Measurements from ENCODE around the gene MAN1C1.
A peak's percentile ranks its signal among the peaks of the same experiment; 100 is the strongest.

MAN1C1 gene

GRCh38 chr1:25809283-25809926, 192.8 kb downstream of the MAN1C1 start:
- H3K4me3 ChIP-seq (ENCODE audit: low read depth in 1 of 5, low read length in 5 of 5), result no peak overlapping the region
- H3K27ac ChIP-seq (ENCODE audit: low read depth, low read length), result no peak overlapping the region
- peaks cover 0 to 86% (median 56%) of the 10 kb centered on the region in 5 donors for H3K36me3 ChIP-seq (ENCODE audit: control insufficient read depth in 5 of 5, insufficient read depth in 5 of 5, low read length in 5 of 5)
- H3K4me1 ChIP-seq (ENCODE audit: control insufficient read depth in 5 of 5, insufficient read depth in 5 of 5, low read length in 5 of 5), result peaks cover 6 to 66% (median 44%) of the 10 kb centered on the region in 5 donors
- H3K9ac ChIP-seq (ENCODE audit: low read length in 5 of 5), result no peak overlapping the region
- no peaks in the 10 kb centered on the region for H3K9me3 ChIP-seq (ENCODE audit: control insufficient read depth in 5 of 5, low read length in 5 of 5)
- no peaks in the 10 kb centered on the region for H3K27me3 ChIP-seq (ENCODE audit: control insufficient read depth in 5 of 5, insufficient read depth in 4 of 5, low read length in 5 of 5)

- H3K4me1 ChIP-seq (ENCODE audit: control insufficient read depth in 5 of 5, insufficient read depth in 5 of 5, low read length in 5 of 5), result peaks cover 6 to 61% (median 40%) of the 10 kb centered on the region in 5 donors
- no peak overlapping the region for H3K4me3 ChIP-seq (ENCODE audit: low read depth in 1 of 5, low read length in 5 of 5)
- no peaks in the 10 kb centered on the region for H3K9me3 ChIP-seq (ENCODE audit: control insufficient read depth in 5 of 5, low read length in 5 of 5)
- no peaks in the 10 kb centered on the region for H3K27me3 ChIP-seq (ENCODE audit: control insufficient read depth in 5 of 5, insufficient read depth in 4 of 5, low read length in 5 of 5)
- H3K36me3 ChIP-seq (ENCODE audit: control insufficient read depth in 5 of 5, insufficient read depth in 5 of 5, low read length in 5 of 5), result peaks cover 0 to 88% (median 61%) of the 10 kb centered on the region in 5 donors
- no peak overlapping the region for H3K9ac ChIP-seq (ENCODE audit: low read length in 5 of 5)
- no peak overlapping the region for H3K27ac ChIP-seq (ENCODE audit: low read depth, low read length)
These were observed 193.3 kb downstream of the MAN1C1 start for GRCh38 chr1:25809929-25810328.

- Histone ChIP-seq H3K9me3 (ENCODE audit: control insufficient read depth in 5 of 5, low read length in 5 of 5) (no peaks in the 10 kb centered on the region), H3K4me1 (ENCODE audit: control insufficient read depth in 5 of 5, insufficient read depth in 5 of 5, low read length in 5 of 5) (peaks cover 3 to 54% (median 33%) of the 10 kb centered on the region in 5 donors), H3K9ac (ENCODE audit: low read length in 5 of 5) (no peak overlapping the region), H3K27me3 (ENCODE audit: control insufficient read depth in 5 of 5, insufficient read depth in 4 of 5, low read length in 5 of 5) (no peaks in the 10 kb centered on the region), H3K27ac (ENCODE audit: low read depth, low read length) (no peak overlapping the region), H3K36me3 (ENCODE audit: control insufficient read depth in 5 of 5, insufficient read depth in 5 of 5, low read length in 5 of 5) (peaks cover 0 to 88% (median 68%) of the 10 kb centered on the region in 5 donors), H3K4me3 (ENCODE audit: low read depth in 1 of 5, low read length in 5 of 5) (no peak overlapping the region)
These were observed 194.0 kb downstream of the MAN1C1 start for GRCh38 chr1:25810341-25811299.

- Histone ChIP-seq H3K27me3 (ENCODE audit: control insufficient read depth in 5 of 5, insufficient read depth in 4 of 5, low read length in 5 of 5) (no peaks in the 10 kb centered on the region), H3K4me3 (ENCODE audit: low read depth in 1 of 5, low read length in 5 of 5) (no peak overlapping the region), H3K27ac (ENCODE audit: low read depth, low read length) (no peak overlapping the region), H3K36me3 (ENCODE audit: control insufficient read depth in 5 of 5, insufficient read depth in 5 of 5, low read length in 5 of 5) (peaks cover 0 to 94% (median 76%) of the 10 kb centered on the region in 5 donors), H3K9ac (ENCODE audit: low read length in 5 of 5) (no peak overlapping the region), H3K4me1 (ENCODE audit: control insufficient read depth in 5 of 5, insufficient read depth in 5 of 5, low read length in 5 of 5) (peaks cover under 1 to 45% (median 24%) of the 10 kb centered on the region in 5 donors), H3K9me3 (ENCODE audit: control insufficient read depth in 5 of 5, low read length in 5 of 5) (no peaks in the 10 kb centered on the region)
These were observed 194.9 kb downstream of the MAN1C1 start for GRCh38 chr1:25811384-25812082.

GRCh38 chr1:25813071-25813733, 196.6 kb downstream of the MAN1C1 start:
- Histone ChIP-seq H3K27me3 (ENCODE audit: control insufficient read depth in 5 of 5, insufficient read depth in 4 of 5, low read length in 5 of 5) (no peaks in the 10 kb centered on the region), H3K27ac (ENCODE audit: low read depth, low read length) (no peak overlapping the region), H3K9ac (ENCODE audit: low read length in 5 of 5) (no peak overlapping the region), H3K4me1 (ENCODE audit: control insufficient read depth in 5 of 5, insufficient read depth in 5 of 5, low read length in 5 of 5) (peaks cover 0 to 36% (median 15%) of the 10 kb centered on the region in 5 donors), H3K4me3 (ENCODE audit: low read depth in 1 of 5, low read length in 5 of 5) (no peak overlapping the region), H3K9me3 (ENCODE audit: control insufficient read depth in 5 of 5, low read length in 5 of 5) (no peaks in the 10 kb centered on the region), H3K36me3 (ENCODE audit: control insufficient read depth in 5 of 5, insufficient read depth in 5 of 5, low read length in 5 of 5) (peaks cover 0 to 82% (median 72%) of the 10 kb centered on the region in 5 donors)

GRCh38 chr1:25813734-25814471, 197.3 kb downstream of the MAN1C1 start:
- Histone ChIP-seq H3K4me3 (ENCODE audit: low read depth in 1 of 5, low read length in 5 of 5) (no peak overlapping the region), H3K27ac (ENCODE audit: low read depth, low read length) (no peak overlapping the region), H3K36me3 (ENCODE audit: control insufficient read depth in 5 of 5, insufficient read depth in 5 of 5, low read length in 5 of 5) (peaks cover 0 to 75% (median 66%) of the 10 kb centered on the region in 5 donors), H3K27me3 (ENCODE audit: control insufficient read depth in 5 of 5, insufficient read depth in 4 of 5, low read length in 5 of 5) (no peaks in the 10 kb centered on the region), H3K9me3 (ENCODE audit: control insufficient read depth in 5 of 5, low read length in 5 of 5) (no peaks in the 10 kb centered on the region), H3K9ac (ENCODE audit: low read length in 5 of 5) (no peak overlapping the region), H3K4me1 (ENCODE audit: control insufficient read depth in 5 of 5, insufficient read depth in 5 of 5, low read length in 5 of 5) (peaks cover 2 to 36% (median 20%) of the 10 kb centered on the region in 5 donors)

- H3K4me1 ChIP-seq (ENCODE audit: control insufficient read depth in 5 of 5, insufficient read depth in 5 of 5, low read length in 5 of 5), result peaks cover 5 to 38% (median 26%) of the 10 kb centered on the region in 5 donors
- H3K36me3 ChIP-seq (ENCODE audit: control insufficient read depth in 5 of 5, insufficient read depth in 5 of 5, low read length in 5 of 5), result peaks cover 0 to 68% (median 59%) of the 10 kb centered on the region in 5 donors
- no peak overlapping the region for H3K4me3 ChIP-seq (ENCODE audit: low read depth in 1 of 5, low read length in 5 of 5)
- H3K9ac ChIP-seq (ENCODE audit: low read length in 5 of 5), result peak overlapping the region in 1 of 5 donors; percentile 5
- H3K27ac ChIP-seq (ENCODE audit: low read depth, low read length), result no peak overlapping the region
- no peaks in the 10 kb centered on the region for H3K9me3 ChIP-seq (ENCODE audit: control insufficient read depth in 5 of 5, low read length in 5 of 5)
- no peaks in the 10 kb centered on the region for H3K27me3 ChIP-seq (ENCODE audit: control insufficient read depth in 5 of 5, insufficient read depth in 4 of 5, low read length in 5 of 5)
These were observed 198.0 kb downstream of the MAN1C1 start for GRCh38 chr1:25814549-25815087.

- H3K36me3 ChIP-seq (ENCODE audit: control insufficient read depth in 5 of 5, insufficient read depth in 5 of 5, low read length in 5 of 5), result peaks cover 0 to 60% (median 52%) of the 10 kb centered on the region in 5 donors
- H3K4me1 ChIP-seq (ENCODE audit: control insufficient read depth in 5 of 5, insufficient read depth in 5 of 5, low read length in 5 of 5), result peaks cover 5 to 32% (median 26%) of the 10 kb centered on the region in 5 donors
- H3K9ac ChIP-seq (ENCODE audit: low read length in 5 of 5), result no peak overlapping the region
- H3K27me3 ChIP-seq (ENCODE audit: control insufficient read depth in 5 of 5, insufficient read depth in 4 of 5, low read length in 5 of 5), result no peaks in the 10 kb centered on the region
- H3K4me3 ChIP-seq (ENCODE audit: low read depth in 1 of 5, low read length in 5 of 5), result no peak overlapping the region
- H3K27ac ChIP-seq (ENCODE audit: low read depth, low read length), result no peak overlapping the region
- no peaks in the 10 kb centered on the region for H3K9me3 ChIP-seq (ENCODE audit: control insufficient read depth in 5 of 5, low read length in 5 of 5)
These were observed 198.9 kb downstream of the MAN1C1 start for GRCh38 chr1:25815208-25816111.

Measured in subcutaneous abdominal adipose tissue (tissue), 5 donors.